Panc1 (cell line): Measurements from ENCODE around the gene OSTC. TPM values are rescaled to one million over a fixed set of nuclear protein-coding genes. Genes with fewer than 3 reads are reported as not detected.

Experiments used
- ATAC-seq: fragments of 200-7000 bp; cut with Tn5 transposase; 2 replicates; pipeline ENCODE4 v1.9.1; 2020; ENCODE audit warnings: mild to moderate bottlenecking, moderate library complexity
- BruUV-seq: library from RNA; stranded (reverse); fragments of 400-500 nt; replicated peaks from 2 replicates; lab custom pipeline; 2021; lab: Mats Ljungman, UMichigan
- CTCF ChIA-PET: fragments of 300-600 bp; sonication (Branson Sonifier 250); formaldehyde crosslinking; loops from one replicate; lab custom pipeline; 2022; ENCODE audit warnings: antibody characterized with exemption; lab: Charles Lee
- POLR2A ChIA-PET: fragments of 300-600 bp; sonication (Branson Sonifier 250); formaldehyde crosslinking; loops from one replicate; lab custom pipeline; 2022; ENCODE audit warnings: antibody characterized with exemption; lab: Charles Lee
- DNase-seq: peaks from one replicate; pipeline ENCODE4 v3.0.0-alpha.2; 2010; ENCODE audit warnings: low read depth, low spot score
- H3K27ac ChIP-seq: 2 replicates; pipeline ENCODE4 v1.5.1; 2011; ENCODE audit warnings: mild to moderate bottlenecking, low read length, inconsistent platforms
- H3K27me3 ChIP-seq: fragments of 200-500 bp; sonication (Bioruptor generic); 2 replicates; pipeline ENCODE4 v1.6.0; 2014; ENCODE audit warnings: low read length, inconsistent platforms; ENCODE audit not compliant: control insufficient read depth, insufficient read depth
- H3K36me3 ChIP-seq: fragments of 200-500 bp; sonication (Bioruptor generic); 2 replicates; pipeline ENCODE4 v1.5.1; 2014; ENCODE audit warnings: inconsistent platforms, mild to moderate bottlenecking, low read length, moderate library complexity; ENCODE audit not compliant: control insufficient read depth, insufficient read depth
- H3K4me1 ChIP-seq: 2 replicates; pipeline ENCODE4 v1.5.1; 2011; ENCODE audit warnings: inconsistent platforms, mild to moderate bottlenecking, low read length, moderate library complexity; ENCODE audit not compliant: control insufficient read depth, insufficient read depth
- H3K4me3 ChIP-seq, 2 experiments: 2 replicates each; pipeline ENCODE4 v1.5.1; 2011 to 2012; ENCODE audit warnings: low read depth in 2 of 2, low read length in 2 of 2, mild to moderate bottlenecking in 2 of 2, inconsistent platforms in 1 of 2, moderate library complexity in 1 of 2
- H3K9me3 ChIP-seq: fragments of 200-500 bp; sonication (Bioruptor generic); 2 replicates; pipeline ENCODE4 v1.5.1; 2014; ENCODE audit warnings: low read depth, mild to moderate bottlenecking, inconsistent platforms, low read length, moderate library complexity; ENCODE audit not compliant: control insufficient read depth, insufficient read depth
- CTCF ChIP-seq: fragments of 450-650 bp; IDR thresholded peaks from 2 replicates; pipeline ENCODE4 v1.5.1; 2017; ENCODE audit warnings: mild to moderate bottlenecking
- POLR2AphosphoS5 ChIP-seq: IDR thresholded peaks from 2 replicates; pipeline ENCODE4 v1.6.1; 2012; ENCODE audit warnings: mild to moderate bottlenecking, low read depth, low read length, moderate library complexity
- REST ChIP-seq, 2 experiments: IDR thresholded peaks; 2 replicates each; pipeline ENCODE4 v1.6.1; 2011 to 2012; ENCODE audit warnings: low read depth in 2 of 2, control low read depth in 1 of 2, low read length in 1 of 2, mild to moderate bottlenecking in 1 of 2, moderate library complexity in 1 of 2; ENCODE audit not compliant: insufficient read depth in 1 of 2
- SIN3A ChIP-seq: IDR thresholded peaks from 2 replicates; pipeline ENCODE4 v1.6.1; 2012; ENCODE audit warnings: low read depth, mild to moderate bottlenecking, low read length, moderate library complexity, borderline replicate concordance; ENCODE audit not compliant: insufficient read depth
- TCF7L2 ChIP-seq: IDR thresholded peaks from 2 replicates; pipeline ENCODE4 v1.6.1; 2011; ENCODE audit warnings: mild to moderate bottlenecking, low read depth, low read length, inconsistent platforms
- in situ Hi-C: cut with HindIII; loops from 2 replicates; pipeline ENCODE4 v1.10.0; 2016; ENCODE audit warnings: low sequenced_read_pairs, low pct_unique_long_range_greater_than_20kb
- intact Hi-C: fragments of 100-400 bp; cut with micrococcal nuclease; formaldehyde crosslinking; loops from one replicate; pipeline ENCODE4 v1.10.0; 2022; ENCODE audit not compliant: unreplicated experiment
- total RNA-seq: library from RNA; stranded (reverse); gene quantifications from one replicate; pipeline ENCODE4 v1.2.1, GENCODE V29; 2021; ENCODE audit not compliant: unreplicated experiment

OSTC gene
- total RNA-seq, 1 experiment from 2014 or later = 57.8 TPM

DNA sequence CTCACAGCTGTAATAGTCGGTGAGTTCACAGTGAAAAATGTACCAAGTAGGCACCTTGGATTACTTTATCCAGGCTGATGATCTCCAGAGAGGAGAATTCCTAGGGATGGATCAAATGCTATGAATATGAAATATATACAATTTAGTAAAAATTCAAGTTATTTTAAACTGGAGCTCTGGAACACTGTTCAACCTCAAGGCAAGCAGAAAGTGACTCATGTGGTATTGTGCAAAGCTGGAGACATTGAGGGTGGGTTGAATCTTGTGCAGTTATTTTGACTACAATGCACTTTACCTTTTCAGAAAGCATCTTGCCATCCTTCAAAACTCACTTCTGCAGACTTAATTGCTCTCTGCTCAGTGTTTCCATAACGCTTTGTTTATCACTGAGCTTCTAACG lies 43.4 kb downstream of the OSTC start:
- intact Hi-C loops = no loop called here
- H3K9me3 ChIP-seq = no peaks in the 10 kb centered on the region
- no peak overlapping the region for H3K4me3 ChIP-seq
- no peak for TF ChIP-seq POLR2AphosphoS5
- no peak for TF ChIP-seq TCF7L2
- no peak for TF ChIP-seq SIN3A
- TF ChIP-seq REST (IDR thresholded peaks at IDR 0.05; ENCODE audit: insufficient read depth in 1 of 2, low read depth in 2 of 2, low read length in 1 of 2) = no peak
- no peak for TF ChIP-seq CTCF
- H3K27ac ChIP-seq = no peak overlapping the region
- no peak for DNase-seq
- ATAC-seq = no peak
- BruUV-seq = no TSS peak
- CTCF ChIA-PET = interaction anchor here (0.6 kb wide), 1 partner anchor 219 kb away, joined by 6 read pairs; no protein-coding TSS in a partner anchor
- H3K4me1 ChIP-seq = no peaks in the 10 kb centered on the region
- H3K27me3 ChIP-seq = no peaks in the 10 kb centered on the region
- H3K36me3 ChIP-seq = no peaks in the 10 kb centered on the region
- POLR2A ChIA-PET = no interaction called here
- in situ Hi-C loops = no loop called here

DNA sequence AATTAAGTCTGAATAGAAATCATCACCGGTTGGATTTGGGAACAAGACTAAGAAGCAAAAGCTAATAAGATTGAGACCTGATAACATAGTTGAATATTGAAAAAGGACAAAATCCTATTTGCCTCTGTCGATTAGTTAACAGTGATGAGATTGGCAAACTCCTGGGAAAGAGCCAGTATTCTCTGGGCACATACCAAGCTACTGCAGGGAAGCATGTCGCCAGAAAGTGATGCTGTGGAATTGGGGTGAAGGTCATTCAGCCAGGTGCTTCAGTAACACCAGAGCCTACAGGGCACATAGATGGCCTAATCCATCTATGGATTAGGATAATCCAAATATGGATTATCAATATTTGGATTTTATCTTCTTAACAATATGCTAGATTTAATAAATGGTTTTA lies 44.0 kb downstream of the OSTC start:
- no peak for DNase-seq
- CTCF ChIA-PET = no interaction called here
- H3K27ac ChIP-seq = no peak overlapping the region
- no TSS peak for BruUV-seq
- H3K27me3 ChIP-seq = no peaks in the 10 kb centered on the region
- no peak for ATAC-seq
- no peaks in the 10 kb centered on the region for H3K36me3 ChIP-seq
- POLR2A ChIA-PET = no interaction called here
- H3K4me3 ChIP-seq = no peak overlapping the region
- no peaks in the 10 kb centered on the region for H3K4me1 ChIP-seq
- intact Hi-C loops = no loop called here
- in situ Hi-C loops = no loop called here
- H3K9me3 ChIP-seq = no peaks in the 10 kb centered on the region
- no peak for TF ChIP-seq SIN3A
- TF ChIP-seq REST (IDR thresholded peaks at IDR 0.05; ENCODE audit: insufficient read depth in 1 of 2, low read depth in 2 of 2, low read length in 1 of 2) = no peak
- no peak for TF ChIP-seq POLR2AphosphoS5
- TF ChIP-seq CTCF = no peak
- no peak for TF ChIP-seq TCF7L2
